HG03064 (cell line): Measurements from ENCODE around the gene BICDL1.

ENCODE experiments used
- ATAC-seq: cut with Tn5 transposase; IDR thresholded peaks from one replicate; pipeline ENCODE4 v1.9.1; 2021; ENCODE audit warnings: low read depth; ENCODE audit not compliant: unreplicated experiment

The BICDL1 gene

DNA sequence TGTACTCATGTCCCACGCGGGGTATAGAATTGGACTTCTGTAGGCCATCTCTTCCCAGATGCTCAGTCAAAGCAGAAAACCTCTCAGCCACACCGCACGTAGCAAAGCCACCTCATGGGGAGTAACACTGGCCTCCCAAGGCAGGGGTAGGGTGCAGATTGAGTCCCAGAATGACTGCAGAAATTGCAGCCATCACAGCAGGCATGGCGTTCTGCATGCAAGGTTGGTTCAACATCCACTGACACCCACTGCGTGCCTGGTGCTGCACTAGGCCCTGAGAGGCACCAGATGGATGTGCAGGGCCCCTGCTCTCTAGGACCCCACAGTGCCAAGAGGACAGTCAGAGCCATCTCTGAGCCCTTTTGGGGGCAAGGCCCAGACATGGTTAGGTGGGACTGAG, 87.6 kb downstream of the BICDL1 start:
- no peak for ATAC-seq

DNA sequence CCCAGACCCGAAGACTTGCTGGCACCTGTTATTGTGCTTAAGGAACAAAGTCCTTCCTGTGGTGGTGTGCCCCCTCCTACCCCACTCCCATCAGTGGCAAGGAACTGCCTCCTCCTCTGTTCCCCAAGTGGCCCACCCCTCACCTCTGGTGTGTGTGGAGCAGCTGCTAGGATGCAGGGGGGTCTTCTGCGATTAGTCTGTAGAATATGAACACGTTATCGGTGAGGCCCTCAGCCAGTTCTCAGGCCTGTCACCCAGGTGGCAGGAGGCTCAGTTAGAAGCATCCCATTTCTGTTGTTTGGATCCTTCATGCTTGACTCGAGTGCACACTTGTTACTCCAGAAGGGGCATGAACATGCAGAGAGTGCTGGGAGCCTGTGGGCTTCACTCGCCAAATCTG, 88.2 kb downstream of the BICDL1 start:
- no peak for ATAC-seq

DNA sequence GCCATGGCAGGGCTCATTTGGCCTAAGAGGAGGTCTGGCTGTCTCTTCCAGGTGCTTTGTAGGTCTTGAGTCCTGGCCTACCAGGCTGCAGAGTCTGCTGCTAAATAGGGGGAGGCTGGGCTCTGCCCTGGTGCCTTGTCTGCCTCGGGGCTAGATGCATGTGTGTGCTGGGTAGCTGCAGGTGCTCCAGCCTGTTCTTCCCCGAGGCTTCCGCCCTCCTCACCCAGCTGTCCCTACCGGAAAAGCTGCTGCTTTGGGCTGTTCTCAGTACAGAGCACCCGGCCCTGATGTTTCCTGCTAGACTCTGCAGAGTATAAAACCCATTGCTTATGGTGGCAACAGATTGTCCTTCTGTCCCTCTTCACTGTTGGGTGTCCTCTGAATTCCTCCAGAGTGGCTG, 89.8 kb downstream of the BICDL1 start:
- ATAC-seq, result no peak

DNA sequence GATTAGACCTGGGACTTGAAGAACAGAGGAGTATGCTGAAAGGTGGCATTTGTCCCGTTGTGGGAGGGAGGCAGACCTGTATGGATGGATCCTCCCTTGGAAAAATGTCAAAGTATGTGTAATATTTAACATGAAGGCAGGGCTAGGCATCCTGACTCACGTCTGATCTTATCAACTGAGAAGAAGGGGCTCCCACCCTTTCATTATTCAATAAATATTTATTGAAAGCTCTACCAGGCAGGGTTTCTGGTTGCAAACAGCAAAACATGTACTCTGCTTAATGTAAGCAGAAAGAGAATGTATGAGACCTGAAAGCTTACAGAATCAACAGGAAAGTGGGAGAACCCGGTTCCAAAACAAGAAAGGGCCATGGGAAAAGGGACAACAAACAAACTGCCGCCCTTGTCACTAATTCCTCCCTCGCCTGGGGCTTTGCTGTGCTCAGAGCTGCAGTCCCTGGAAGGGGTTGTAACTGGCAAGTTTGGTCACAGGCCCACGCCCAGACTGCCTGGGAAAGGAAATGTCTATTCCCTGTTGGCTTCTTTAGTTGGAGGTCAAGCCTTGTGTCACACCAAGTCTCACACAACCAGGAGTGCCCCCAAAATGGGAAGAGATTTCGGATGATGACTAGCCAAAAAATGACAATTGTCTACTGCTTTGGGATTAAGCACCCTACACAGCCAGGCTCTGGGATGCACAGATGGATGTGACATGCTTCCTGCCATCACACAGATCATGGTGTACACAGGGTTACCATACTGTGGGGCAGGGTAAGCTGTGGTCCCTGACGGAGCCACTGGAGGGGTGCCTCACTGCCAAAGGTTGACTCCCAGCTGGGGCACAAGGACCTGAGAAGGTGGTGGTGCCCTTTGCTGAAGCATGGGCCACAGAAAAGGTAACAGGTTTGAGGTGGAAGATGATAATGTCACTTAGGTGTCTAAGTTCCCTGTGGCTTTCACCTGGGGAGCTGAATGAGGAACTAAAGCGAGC, 90.7 kb downstream of the BICDL1 start:
- no peak for ATAC-seq

DNA sequence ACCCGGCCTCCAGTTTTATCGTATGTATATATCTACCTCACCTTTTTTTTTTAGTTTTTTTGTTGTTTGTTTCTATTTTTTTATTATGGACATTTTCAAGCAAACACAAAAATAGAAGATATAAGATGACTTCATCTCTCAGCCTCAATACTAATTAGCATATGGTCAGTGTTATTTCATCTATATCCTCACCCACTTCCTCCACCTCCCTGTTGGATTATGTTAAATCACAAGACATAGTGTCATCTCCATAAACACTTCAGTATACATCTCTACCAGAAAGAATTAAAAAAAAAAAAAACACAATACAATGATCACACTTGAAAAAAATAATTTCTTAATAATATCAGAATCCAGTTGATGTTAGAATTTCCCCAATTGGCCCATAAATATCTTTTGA, 92.6 kb downstream of the BICDL1 start:
- no peak for ATAC-seq

DNA sequence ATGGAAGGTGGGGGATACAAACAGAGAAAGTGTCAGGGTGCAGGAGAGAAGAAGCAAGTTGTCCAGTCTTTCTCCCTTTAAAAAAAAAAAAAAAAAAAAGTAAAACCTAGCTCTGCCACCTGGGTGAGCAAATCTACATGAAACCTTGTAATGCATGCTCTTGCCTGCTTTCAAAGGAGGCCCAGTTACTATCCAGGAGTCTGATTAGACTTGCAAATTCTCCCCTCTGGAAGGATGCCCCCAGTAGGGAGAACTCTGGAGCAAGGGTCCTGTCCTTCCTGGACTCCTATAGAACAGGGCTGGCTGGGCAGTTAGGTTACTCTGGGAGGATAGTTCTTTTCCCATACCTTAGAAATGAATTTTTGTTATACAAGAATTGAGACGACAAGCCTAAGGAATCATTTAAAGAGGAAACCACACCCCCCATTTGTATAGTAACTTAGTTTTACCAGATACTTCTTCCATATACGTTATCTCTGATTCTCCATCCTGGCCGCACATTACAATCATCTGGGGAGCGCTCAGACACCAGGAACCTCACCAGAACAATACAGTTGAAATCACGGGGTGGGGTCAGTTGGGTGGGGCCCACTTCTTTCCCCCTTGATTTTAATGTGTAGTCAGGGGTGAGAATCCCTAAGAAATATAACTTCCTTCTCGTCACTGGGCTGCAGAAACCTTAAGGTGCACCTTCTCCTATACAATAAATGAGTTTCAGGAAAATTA, 97.0 kb downstream of the BICDL1 start:
- ATAC-seq, result no peak

DNA sequence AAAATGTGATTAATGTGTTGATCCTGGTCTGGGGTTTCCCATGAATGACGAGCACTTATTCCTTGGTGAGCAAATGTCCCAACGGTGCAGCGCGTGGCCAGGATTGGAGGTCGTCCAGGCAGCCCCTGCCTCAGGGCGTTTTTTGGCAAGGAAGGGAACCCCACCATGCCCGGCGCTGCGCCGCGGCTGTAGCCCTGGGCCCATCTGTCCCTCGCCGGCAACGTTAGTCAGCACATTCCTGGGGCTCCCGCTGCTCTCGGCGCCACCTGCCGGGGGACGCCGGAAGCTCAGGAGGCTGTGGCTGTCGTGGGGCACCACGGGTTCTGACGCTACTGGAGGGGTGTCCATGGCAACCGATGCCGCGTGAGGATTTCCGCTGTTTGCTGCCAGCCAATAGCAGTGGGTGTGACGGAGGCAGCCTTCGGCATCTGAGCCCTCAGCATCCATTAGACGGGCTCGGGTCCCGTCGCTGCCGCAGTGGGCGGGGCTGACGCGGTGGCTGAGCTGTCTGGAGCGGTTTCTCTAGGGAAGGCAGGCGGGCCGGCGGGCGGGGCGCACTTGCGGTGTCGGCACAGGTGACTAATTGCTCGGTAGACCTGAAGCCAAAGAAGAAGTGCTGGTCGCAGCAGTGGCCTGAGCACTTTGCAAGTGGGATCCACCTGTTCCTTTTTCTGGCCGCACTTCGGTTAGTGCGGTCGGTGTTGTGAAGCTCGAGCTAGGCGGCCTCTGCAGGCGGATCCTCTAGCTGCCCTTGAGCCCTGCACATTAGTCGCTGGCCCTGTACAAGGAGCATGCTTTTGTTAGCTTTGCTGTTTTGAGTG, 98.0 kb downstream of the BICDL1 start:
- peak; percentile 98 for ATAC-seq

DNA sequence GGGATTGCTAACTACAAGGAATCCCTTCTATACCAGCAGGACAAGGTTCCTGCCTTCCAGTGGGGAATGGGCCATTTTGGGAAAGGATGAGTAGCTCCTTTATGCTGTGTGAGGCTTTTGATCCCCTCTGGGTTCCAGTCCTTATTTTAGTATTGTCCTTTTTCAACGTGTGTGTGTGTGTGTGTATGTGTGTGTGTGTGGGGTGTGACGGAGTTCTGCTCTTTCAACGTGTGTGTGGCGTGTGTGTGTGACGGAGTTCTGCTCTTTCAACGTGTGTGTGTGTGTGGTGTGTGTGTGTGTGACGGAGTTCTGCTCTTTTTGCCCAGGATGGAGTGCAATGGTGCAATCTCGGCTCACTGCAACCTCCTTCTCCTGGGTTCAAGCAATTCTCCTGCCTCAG, 100.1 kb downstream of the BICDL1 start:
- ATAC-seq, result no peak

DNA sequence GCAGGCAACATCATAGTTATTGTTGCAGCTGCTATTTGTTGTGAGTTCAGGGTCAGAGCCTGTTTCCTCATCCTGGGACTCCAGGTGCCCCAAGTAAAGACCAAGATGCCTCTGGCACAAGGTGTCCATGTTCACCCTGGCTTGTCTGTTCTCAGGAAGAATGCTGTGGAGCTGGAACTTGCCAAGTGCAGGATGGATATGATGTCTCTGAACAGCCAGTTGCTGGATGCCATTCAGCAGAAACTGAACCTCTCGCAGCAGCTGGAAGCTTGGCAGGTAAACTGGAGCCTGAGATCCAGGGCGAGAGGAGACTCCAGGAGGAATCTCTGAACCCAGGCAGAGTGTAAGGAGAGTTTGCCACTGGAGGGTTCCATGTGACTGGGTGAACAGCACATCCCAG, 100.8 kb downstream of the BICDL1 start:
- ATAC-seq, result no peak

DNA sequence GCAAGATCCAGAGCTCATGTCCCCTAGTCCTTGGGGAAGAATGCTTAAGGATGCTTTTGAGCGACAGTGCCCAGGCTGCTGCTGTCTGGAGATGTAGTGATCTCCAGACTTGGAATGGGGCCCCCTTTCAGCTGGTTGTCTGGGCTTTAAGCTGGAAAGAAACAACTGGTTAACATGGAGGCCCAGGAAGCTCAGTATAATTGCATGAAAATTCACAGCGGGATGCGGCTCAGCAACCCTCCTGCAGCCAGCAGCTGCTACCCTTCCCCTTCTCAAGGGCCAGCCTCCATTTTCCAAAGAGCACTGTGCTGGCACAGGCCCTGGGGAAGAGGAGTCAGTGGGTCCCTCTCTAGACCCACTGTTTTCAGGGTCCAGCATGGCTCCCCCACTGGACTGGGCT, 101.2 kb downstream of the BICDL1 start:
- no peak for ATAC-seq

DNA sequence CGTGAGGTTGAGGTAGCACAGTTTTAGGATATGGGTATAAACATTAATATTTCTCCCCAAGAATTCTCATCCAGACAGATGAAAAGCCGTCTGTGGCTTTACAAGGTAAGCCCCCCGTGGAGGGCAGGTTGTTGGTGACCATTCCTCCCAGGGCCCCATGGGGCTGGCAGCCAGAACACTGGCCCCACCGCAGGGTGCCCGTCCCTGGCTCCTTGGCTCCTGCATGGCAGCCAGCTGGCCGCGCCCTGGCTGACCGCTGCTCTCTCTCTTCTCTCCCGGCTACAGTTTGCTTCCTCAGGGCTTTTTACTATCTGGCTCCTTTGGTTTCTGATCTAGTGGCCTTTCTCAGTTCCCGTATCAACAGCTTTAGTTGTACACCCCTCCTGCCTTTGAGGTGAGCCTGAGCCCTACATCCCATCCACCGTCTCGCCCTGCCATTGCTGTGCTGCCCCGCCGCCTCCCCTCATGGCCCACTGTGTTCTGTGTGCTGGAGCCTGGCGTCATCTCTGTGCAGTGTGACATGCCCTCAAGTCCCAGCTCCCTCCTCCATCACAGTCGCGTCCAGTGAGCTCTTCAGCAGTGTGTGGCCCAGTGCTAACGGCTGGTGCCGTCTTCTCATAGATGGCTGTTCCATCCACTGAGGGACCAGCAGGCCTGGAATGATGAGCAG, 101.7 kb downstream of the BICDL1 start:
- ATAC-seq, result no peak

DNA sequence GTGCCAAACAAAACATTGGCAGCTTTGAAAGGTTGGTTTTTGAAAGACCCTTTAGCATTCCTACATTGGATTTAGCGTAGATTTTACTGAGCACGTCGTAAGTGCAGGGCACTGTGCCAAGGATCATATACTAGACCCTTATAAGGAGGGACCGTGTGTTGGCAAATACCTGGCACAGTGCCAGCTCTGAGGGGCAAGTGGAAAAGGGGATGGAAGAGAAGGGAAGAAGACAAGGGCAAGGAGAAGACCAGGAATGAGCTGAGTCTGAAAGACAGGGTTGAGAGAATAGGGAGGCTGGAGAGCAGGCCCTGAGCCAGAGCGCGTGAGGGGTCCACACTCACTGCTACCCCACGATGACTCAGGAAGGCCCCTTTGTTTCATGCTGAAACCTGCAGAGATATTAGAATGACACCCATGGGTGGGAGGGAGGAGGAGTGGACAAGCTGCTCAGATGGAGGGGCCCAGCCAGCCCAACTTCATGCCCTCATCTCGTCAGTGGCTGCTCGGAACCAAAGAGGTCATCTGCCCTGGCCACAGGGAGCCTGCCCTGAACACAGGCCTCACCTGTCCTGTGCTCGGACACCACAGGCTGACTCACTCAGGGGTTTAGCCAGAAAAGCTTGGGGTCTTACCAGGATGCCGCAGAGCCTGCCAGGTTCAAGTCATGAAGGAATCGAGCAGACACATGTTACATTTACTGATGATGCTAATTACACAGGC, 102.5 kb downstream of the BICDL1 start:
- ATAC-seq, result no peak

DNA sequence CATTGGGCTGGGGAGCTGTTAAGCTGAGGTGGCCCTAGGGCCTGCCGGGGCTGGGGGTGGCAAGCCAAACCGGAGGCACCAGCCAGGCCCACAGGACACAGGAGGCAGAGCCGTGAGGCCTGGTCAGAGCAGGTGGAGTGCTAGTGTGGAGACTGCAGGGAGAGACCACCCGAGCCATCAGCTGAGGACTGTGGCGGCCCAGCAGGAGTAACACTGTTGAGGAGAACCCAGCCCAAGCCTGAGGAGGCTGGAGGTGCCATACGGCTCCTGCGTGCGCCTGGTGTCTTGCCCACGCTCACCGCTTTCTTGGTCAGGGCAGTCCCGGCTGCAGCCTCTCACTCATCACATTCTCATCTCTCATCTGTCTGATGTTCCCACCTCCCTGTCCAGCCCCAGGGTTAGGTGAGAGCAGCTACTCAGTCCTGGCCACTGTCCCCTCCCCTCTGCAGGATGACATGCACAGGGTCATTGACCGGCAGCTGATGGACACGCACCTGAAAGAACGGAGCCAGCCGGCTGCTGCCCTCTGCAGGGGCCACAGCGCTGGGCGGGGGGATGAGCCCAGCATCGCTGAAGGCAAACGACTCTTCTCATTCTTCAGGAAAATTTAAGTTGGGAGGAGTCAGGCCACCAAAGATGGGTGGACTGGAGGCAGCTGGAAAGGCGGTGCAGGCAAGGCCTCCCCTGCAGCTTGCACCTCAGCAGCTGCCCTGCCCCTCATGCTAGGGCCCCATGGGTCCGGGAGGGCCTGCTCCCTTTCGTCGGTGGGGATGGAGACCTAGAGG, 103.7 kb downstream of the BICDL1 start:
- ATAC-seq, result no peak

DNA sequence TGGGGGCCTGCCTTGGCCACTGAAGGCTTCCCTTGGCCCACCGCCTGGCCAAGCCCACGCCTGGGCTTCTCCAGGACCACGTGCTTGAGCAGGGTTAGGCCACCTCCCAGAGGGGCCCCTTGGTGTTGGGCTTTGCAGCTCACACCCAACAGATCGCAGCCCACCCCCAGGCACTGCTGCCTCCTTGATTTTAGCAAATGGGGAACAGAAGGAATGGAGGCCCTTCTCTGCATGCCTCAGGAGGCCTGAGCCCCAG, 104.2 kb downstream of the BICDL1 start:
- no peak for ATAC-seq

DNA sequence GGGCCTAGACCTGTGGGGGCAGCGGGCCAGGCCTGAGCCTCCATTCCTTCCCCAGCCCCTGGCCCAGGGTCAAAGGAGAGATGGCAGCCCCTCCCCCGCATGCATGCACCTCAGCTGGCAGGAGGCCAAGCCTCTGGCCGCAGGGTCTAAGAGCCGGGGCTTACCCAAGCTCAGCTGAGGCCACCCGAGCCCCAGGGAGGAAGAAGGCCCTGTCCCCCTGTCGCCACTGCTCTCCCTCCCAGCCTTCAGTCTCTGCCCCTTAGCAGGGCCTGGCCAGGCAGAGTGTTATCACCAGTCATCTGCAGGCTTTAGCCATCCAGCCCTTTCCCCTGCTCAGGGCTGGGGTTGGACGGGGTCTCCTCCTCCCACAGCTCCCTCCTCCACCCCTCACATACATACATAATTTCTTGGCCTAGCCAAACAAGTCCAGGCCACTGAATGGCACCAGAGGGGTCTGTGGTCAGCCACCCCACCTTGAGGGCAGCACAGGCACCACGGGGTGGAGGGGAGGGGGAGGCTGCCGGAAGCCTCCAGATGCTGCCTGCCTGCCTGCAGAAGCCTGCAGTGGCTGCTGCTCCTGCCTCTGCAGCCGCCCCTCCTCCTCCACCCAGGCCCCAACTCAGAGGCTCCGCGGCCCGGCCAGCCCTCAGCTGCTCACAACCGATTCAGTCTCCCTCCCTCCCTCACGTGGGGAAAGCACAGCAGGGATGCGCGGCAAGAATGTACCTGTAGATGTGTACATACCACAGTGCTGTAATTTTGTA, 104.7 kb downstream of the BICDL1 start:
- no peak for ATAC-seq

DNA sequence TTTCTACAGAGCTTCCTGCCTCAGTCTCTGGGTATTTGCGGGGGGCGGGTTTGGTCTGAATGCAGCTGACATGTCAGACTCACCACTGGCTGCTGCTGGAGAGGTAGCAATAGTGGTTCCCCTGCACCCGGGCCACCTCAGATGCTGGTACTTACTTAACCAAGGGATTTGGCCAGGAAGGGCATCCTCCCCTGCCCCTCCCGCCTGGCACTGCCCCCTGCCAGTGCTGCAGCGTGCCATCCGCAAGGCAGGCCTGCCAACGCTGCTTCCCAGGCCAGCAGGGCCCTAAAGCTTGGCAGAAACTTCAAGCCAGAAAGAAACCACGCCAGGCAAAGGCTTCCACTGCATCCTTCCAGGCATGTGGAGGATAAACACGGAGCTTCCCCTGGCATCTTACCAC, 105.4 kb downstream of the BICDL1 start:
- no peak for ATAC-seq

DNA sequence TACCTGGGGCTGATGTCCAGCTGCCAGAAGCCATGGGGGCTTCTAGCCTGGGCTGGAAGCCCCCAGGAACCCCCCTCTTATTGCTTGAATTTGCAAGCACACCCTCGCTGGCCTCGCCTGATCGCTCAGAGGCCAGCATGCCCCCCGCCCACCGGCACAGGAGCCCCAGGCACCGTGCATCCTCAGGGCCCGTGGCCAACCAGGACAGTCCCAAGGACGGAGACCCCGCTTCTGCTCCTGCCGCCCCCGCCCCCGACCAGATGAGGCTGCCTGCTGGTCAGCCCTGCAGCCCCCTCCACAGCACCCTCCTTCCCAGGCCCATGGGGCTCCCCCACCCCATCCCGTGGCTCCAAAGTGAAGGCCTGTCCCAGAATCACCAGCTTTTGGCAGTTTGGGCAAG, 106.3 kb downstream of the BICDL1 start:
- no peak for ATAC-seq

DNA sequence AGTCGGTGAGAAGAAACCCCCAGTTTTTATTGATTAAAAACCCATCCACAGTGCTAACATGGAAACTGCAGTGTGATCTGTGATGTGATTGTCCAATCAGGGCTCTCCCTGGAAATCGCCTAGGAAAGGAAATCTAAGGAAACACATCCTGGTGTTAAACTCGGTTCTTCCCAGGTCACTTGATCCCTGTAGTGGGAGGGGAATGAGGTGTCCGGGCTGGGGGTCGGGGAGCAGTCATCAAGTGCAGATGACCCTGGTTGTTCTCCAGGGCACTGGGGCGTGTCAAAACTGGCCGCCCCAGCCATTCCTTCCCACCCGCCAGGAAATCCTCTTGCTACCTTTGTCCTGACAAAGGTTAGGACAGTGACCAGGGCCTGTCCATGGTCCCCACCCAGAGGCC, 106.7 kb downstream of the BICDL1 start:
- ATAC-seq, result no peak
